Activated T-cell treated with anti-CD3 and anti-CD28 coated beads for 1 hour (primary cell): ENCODE data around the gene PPM1D.

ENCODE experiments used
- DNase-seq: peaks from one replicate; pipeline ENCODE4 v3.0.0-alpha.2; 2020; ENCODE audit warnings: low read depth

PPM1D gene

GRCh38 chr17:60618854-60619526, 19.0 kb downstream of the PPM1D start:
- DNase-seq, result no peak

GRCh38 chr17:60622961-60623360, 23.0 kb downstream of the PPM1D start:
- DNase-seq, result no peak

DNA sequence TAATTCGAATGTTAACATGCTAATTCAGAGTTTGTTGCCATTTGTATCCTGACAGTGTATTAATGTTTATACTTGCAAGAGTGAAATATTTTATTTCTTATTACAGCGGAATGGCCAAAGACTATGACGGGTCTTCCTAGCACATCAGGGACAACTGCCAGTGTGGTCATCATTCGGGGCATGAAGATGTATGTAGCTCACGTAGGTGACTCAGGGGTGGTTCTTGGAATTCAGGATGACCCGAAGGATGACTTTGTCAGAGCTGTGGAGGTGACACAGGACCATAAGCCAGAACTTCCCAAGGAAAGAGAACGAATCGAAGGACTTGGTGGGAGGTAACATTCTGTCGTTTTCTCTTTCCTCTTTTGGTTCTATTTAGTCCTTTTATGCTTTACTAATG, 23.4 kb downstream of the PPM1D start:
- DNase-seq, result no peak

DNA sequence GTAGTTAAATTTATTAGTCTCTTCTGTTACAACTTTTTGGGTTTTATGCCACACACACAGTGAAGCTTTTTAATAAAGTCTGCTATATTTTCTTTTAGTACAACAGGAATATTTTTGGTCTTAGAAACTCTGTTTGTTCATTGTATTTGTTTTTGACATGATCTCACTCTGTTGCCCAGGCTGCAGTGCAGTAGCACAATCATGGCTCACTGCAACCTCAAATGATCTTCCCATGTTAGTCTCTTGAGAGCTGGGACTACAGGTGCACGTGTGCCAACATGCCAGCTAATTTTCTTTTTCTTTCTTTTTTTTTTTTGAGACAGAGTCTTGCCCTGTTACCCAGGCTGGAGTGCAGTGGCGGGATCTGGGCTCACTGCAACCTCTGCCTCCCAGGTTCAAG, 27.1 kb downstream of the PPM1D start:
- no peak for DNase-seq

DNA sequence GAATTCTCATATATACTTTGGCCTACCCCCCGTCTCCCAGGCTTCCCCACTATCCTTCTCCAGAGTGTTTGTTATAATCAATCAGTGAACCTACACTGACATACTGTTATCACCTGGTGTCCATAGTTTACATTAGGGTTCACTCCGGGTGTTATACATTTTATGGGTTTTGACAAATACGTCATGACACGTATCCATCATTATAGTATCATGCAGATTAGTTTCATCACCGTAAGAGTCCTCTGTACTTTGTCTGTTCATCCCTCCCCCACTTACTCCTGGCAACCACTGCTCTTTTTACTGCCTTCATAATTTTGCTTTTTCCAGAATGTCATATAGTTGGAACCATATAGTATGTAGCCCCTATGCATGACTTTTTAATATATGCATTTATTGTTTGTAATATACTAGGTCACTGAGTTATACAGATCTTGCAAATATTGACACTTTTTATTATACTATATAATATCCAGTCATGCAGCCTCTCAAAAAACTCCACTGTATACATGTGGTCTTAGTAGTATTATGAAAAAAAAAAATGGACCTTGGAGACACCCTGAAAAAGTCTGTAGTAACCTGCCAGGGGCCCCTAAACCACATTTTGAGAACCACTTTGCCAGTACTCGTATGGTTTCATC, 28.4 kb downstream of the PPM1D start:
- DNase-seq, result no peak

DNA sequence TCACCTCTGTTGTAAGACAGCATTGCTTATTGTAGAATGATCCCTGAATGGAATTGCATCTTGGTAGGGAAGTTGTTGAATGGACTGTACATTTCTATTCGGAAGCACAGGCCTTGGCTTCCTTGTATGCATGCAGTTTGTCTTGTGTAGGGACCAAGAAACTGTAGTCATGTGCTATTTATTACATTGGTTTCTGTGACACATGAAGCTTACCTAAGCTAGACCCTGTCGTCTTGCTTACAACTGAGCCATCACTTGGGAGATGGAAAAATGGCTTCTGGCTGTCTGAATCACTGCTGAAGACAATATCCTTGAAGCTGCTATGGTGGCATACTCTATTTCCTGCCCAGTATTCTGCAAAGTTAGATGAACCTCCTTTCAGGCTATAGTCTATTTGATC, 29.1 kb downstream of the PPM1D start:
- no peak for DNase-seq

DNA sequence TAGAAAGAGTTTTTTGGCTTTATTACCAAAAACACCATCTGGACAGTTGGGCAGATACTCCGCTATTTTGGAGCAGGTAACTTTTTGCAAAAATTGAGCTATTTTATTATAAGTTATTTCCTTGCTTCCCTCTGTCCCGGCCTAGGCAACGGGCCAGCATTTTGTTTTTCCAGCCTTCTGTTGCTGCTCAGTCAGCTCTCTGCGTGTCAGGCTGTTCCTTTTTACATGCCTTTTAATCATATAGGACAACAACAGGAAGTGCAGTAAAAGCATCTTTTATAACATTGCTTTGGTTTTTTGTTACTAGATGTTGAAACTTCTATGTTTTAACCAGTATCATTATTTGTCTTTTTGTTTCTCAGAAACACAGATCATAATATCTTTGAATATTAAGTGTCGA, 30.4 kb downstream of the PPM1D start:
- DNase-seq, result no peak

- no peak for DNase-seq
These were observed 31.1 kb downstream of the PPM1D start for GRCh38 chr17:60631119-60631518.

DNA sequence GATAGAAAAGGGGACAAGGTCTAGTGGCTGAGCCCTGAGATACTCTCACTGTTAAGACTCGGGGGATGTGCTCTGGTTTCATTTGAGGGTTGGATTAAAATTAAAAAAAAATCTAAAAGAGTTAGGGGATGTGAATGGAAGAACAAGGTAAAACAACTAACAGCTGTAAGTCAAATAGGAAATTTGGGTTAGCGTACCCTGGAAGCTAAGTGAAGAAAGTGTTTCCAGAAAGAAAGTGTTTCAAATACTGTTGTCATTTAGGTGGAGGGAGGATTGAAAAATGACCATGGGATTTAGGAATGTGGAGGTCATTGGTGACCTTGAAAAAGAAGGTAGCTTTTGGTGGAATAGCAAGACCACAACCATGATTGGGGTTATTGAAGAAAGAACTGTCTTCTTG, 37.7 kb downstream of the PPM1D start:
- no peak for DNase-seq

- no peak for DNase-seq
These were observed 39.0 kb downstream of the PPM1D start for GRCh38 chr17:60639019-60639330.

GRCh38 chr17:60640503-60640902, 40.5 kb downstream of the PPM1D start:
- no peak for DNase-seq

DNA sequence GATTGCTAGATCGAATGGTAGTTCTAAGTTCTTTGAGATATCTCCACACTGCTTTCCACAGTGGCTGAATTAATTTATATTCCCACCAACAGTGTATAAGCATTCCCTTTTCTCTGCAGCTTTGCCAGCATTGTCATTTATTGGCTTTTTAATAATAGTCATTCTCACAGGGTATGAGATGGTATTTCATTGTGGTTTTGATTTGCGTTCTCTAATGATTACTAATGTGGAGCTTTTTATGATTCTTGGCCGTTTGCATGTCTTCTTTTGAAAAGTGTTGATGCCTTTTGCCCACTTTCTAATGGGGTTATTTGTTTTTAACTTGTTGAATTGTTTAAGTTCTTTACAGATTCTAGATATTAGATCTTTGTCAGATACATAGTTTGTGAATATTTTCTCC, 41.1 kb downstream of the PPM1D start:
- DNase-seq, result no peak

DNA sequence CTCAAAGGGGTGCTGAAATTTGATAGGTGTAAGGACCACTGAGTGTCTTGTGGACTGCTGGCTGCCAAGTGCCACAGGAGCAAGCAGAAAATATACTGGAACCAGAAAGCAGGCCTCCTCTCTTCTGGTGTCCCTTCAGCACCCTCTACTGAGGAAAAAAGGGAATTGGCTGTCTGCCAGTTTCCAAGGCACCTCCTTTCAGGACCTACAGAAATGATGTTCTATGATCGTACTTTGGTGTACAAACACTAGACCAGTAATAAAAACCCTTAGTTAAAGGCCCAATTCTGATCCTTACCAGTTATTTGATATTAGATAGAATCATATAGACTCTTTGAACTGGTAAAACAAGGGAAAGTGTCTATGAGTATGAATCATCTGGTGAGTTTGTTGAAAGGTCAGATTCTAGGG, 41.8 kb downstream of the PPM1D start:
- DNase-seq, result peak; percentile 18

DNA sequence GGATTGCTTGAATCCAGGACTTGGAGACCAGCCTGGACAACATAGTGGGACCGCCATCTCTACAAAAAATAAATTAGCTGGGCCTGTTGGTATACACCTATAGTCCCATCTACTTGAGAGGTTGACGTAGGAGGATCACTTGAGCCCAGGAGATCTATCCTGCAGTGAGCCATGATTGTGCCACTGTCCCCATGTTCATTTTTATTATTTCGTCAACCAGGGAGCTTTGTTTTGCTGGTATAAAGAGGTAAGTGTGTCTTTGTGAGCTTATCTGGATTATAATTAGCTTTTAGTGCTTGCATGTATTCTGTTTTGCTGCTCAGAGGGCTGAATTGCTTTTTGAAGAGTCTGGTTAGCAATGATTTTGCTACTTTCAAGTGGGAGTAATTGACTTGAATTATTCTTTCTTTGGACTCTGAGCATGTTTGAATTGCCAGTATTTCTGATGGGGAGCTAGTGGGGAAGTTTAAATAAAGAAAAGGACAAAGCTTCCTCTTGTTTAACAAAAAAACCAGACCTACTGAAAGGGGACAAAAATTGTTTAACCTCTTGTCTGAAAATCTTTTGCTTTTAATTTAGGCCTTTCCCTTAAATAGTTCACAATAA, 46.0 kb downstream of the PPM1D start:
- DNase-seq, result no peak

DNA sequence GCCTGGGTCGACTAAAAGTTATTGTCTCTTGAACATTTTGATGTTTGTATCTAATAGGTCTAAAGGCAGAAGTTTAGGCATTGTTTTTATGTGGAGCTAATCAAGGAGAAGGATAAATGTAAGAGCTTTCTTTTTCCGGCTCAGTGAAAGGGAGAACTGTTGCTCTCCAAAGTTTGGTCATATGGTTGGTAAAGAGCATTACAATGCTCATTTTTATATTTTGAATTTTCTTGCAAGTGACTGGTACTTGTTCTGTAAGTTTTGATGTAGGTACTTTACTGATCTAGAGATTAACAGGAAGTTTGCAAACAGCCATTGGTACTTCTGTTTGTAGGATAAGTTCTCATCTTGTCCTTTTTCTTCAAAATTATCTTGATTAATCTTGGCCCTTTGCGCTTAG, 46.7 kb downstream of the PPM1D start:
- DNase-seq, result no peak

DNA sequence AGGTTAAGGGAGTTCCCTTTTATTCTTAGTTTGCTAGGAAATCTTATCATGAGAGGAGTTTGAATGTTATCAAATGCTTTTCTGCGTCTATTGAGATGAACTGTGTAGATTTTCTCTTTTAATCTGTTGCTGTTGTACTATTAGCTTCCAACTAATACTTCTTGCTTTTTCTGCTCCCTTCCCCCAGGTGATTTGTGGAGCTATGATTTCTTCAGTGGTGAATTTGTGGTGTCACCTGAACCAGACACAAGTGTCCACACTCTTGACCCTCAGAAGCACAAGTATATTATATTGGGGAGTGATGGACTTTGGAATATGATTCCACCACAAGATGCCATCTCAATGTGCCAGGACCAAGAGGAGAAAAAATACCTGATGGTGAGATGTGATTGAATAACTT, 47.7 kb downstream of the PPM1D start:
- DNase-seq, result no peak

DNA sequence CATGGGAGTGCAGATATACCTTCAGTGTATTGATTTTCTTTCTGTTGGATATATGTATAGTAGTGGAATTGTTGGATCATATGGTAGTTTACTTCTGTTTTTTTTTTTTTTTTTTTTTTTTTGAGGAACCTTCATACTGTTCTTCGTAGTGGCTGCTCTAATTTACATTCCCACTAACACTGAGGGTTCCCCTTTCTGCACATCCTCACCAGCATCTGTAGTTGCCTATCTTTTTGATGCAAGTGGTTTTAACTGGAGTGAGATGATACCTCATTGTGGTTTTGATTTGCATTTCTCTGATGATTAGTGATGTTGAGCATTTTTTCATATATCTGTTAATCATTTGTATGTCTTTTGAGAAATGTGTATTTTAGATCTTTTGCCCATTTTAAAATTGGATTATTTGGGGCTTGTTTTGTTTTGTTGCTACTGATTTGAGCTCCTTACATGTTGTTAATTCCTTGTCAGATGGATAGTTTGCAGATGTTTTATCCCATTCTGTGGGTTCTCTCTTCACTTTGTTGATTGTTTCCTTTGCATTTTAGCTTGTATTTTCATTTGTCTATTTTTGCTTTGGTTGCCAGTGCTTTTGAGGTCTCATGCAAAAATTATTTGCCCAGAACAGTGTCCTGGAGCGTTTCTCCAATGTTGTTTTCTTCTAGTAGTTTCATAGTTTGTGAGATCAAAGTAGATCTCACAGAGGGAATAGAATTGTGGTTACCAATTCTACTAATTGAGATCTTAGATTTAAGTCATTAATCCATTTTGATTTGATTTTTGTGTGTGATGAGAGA, 52.7 kb downstream of the PPM1D start:
- no peak for DNase-seq

DNA sequence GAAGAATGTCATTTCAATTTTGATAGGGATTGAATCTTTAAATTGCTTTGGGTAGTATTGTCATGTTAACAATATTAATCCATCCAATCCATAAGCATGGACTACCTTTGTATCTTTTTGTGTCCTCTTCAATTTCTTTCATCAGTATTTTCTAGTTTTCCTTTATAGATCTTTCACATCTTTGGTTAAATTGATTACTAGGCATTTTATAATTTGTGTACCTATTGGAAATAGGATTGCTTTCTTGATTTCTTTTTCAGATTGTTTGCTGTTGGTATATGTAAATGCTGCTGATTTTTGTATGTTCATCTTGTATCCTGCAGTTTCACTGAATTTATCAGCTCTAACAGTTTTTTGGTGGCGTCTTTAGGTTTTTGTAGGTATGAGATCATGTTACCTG, 53.6 kb downstream of the PPM1D start:
- no peak for DNase-seq

GRCh38 chr17:60656499-60656898, 56.5 kb downstream of the PPM1D start:
- DNase-seq, result no peak

GRCh38 chr17:60659156-60659555, 59.2 kb downstream of the PPM1D start:
- no peak for DNase-seq

- DNase-seq, result no peak
These were observed 61.5 kb downstream of the PPM1D start for GRCh38 chr17:60661489-60661888.

- DNase-seq, result no peak
These were observed 64.0 kb downstream of the PPM1D start for GRCh38 chr17:60664022-60664421.

DNA sequence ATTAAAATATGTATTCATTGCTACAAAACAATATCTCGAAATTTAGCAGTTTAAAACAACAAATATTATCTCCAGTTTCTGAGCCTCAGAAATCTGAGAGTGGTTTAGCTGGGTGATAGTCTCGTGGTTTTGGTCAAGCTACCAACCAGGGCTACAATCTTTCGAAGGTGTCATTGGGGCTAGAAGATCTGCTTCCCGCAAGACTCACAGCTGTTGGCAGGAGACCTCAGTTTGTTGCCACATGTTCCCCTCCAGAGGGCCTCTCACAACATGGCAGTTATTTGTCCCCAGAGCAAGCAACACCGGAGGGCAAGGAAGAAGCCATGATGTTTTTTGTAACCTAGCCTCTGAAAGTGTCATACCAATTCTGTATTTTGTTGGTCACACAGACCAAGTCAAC, 65.6 kb downstream of the PPM1D start:
- no peak for DNase-seq
